ENCODE data around the gene NPPA. TPM values are rescaled to one million over a fixed set of nuclear protein-coding genes. Genes with fewer than 3 reads are reported as not detected.

NPPA gene
- total RNA-seq, 1 donor from 2014 or later = 8.4 TPM

- no peaks in the 10 kb centered on the region for H3K9me3 ChIP-seq
- H3K36me3 ChIP-seq = no peaks in the 10 kb centered on the region
- ATAC-seq (no peak), DNase-seq (no peak)
- peaks cover 6% of the 10 kb centered on the region for H3K4me1 ChIP-seq
- no peak for TF ChIP-seq CTCF (IDR thresholded peaks at IDR 0.05)
- peaks cover 10% of the 10 kb centered on the region for H3K27me3 ChIP-seq
- no peak overlapping the region for H3K27ac ChIP-seq
- intact Hi-C loops (cut with DNase I) = no loop called here
- no peak overlapping the region for H3K4me3 ChIP-seq
Observed at GRCh38 chr1:11873395-11874257, 26.0 kb upstream of the NPPA start.

- Histone ChIP-seq H3K9me3 (no peaks in the 10 kb centered on the region), H3K27me3 (peaks cover 10% of the 10 kb centered on the region), H3K4me3 (no peak overlapping the region), H3K36me3 (no peaks in the 10 kb centered on the region), H3K4me1 (peaks cover 6% of the 10 kb centered on the region), H3K27ac (no peak overlapping the region)
- ATAC-seq (no peak), DNase-seq (no peak)
- intact Hi-C loops (cut with DNase I) = no loop called here
- TF ChIP-seq CTCF (IDR thresholded peaks at IDR 0.05) = no peak
Observed at GRCh38 chr1:11872545-11872944, 25.0 kb upstream of the NPPA start.

GRCh38 chr1:11869650-11870207 lies 22.1 kb upstream of the NPPA start:
- intact Hi-C loops (cut with DNase I) = no loop called here
- TF ChIP-seq CTCF (IDR thresholded peaks at IDR 0.05) = no peak

GRCh38 chr1:11869104-11869503 lies 21.5 kb upstream of the NPPA start:
- no peaks in the 10 kb centered on the region for H3K4me1 ChIP-seq
- TF ChIP-seq CTCF (IDR thresholded peaks at IDR 0.05) = no peak
- H3K27ac ChIP-seq = no peak overlapping the region
- H3K36me3 ChIP-seq = no peaks in the 10 kb centered on the region
- H3K27me3 ChIP-seq = peaks cover 10% of the 10 kb centered on the region
- ATAC-seq (no peak), DNase-seq (no peak)
- no peaks in the 10 kb centered on the region for H3K9me3 ChIP-seq
- H3K4me3 ChIP-seq = no peak overlapping the region
- intact Hi-C loops (cut with DNase I) = no loop called here

More at GRCh38 chr1:11869650-11870207, 22.1 kb upstream of the NPPA start:
- ATAC-seq (no peak), DNase-seq (no peak)
- Histone ChIP-seq H3K4me3 (no peak overlapping the region), H3K4me1 (no peaks in the 10 kb centered on the region), H3K27me3 (peaks cover 10% of the 10 kb centered on the region), H3K9me3 (no peaks in the 10 kb centered on the region), H3K27ac (no peak overlapping the region), H3K36me3 (no peaks in the 10 kb centered on the region)

GRCh38 chr1:11868331-11868980 lies 20.9 kb upstream of the NPPA start:
- Histone ChIP-seq H3K9me3 (no peaks in the 10 kb centered on the region), H3K4me3 (no peak overlapping the region), H3K27me3 (peaks cover 10% of the 10 kb centered on the region), H3K4me1 (no peaks in the 10 kb centered on the region), H3K36me3 (no peaks in the 10 kb centered on the region), H3K27ac (no peak overlapping the region)
- no peak for TF ChIP-seq CTCF (IDR thresholded peaks at IDR 0.05)
- ATAC-seq = no peak
- intact Hi-C loops (cut with DNase I) = no loop called here
- DNase-seq = no peak

Data from upper lobe of right lung (tissue), 1 donor.